RWPE1 (cell line): ENCODE results near the gene ALDH1A1.

ENCODE experiments used
- CTCF ChIA-PET: fragments of 350-600 bp; sonication (Branson Sonifier 250); formaldehyde crosslinking; extraction: SDS; loops from one replicate; lab custom pipeline; 2021; lab: Yijun Ruan, JAX
- POLR2A ChIA-PET: fragments of 400-600 bp; formaldehyde crosslinking; extraction: SDS; loops from one replicate; lab custom pipeline; 2020; ENCODE audit warnings: antibody characterized with exemption; ENCODE audit not compliant: low non-redundant PET; lab: Yijun Ruan, JAX
- DNase-seq: peaks from one replicate; pipeline ENCODE4 v3.0.0; 2012; ENCODE audit warnings: low spot score
- H3K27ac ChIP-seq: fragments of 450-650 bp; 2 replicates; pipeline ENCODE4 v1.5.1; 2017
- TF ChIP-seq, protein P1 (sequence below): fragments of 450-650 bp; conservative IDR thresholded peaks from 2 replicates; pipeline ENCODE4 v1.5.1; 2017; ENCODE audit warnings: low read depth, mild to moderate bottlenecking

Gene ALDH1A1

DNA sequence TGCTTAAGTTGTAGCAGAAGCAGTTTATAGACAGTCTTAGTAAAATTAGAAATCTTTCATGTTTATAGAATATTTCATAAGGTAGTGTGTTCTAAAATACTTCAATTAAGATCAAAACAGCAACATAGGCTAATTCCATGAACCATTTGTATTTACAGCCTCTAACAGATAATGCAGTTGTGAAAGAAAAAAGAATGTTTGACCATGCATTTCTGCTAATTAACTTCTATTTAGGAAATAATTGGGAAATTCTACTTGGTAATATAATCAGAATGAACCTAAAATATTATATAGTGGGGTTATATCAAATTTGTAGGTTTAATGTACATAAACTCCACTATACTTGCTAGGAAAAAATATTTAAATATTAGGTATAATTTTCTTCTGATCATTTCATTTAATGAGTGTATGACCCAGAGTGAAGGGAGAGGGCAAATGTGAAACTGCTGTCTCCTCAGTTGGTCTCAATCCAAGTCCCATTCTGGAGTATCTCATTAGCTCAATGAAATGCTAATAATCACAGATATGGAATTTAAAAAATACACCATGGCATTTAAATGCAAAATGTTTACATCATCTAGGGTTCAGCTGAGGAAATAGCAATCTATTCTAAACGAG is 34.9 kb downstream of the ALDH1A1 start:
- ChIA-PET POLR2A (no interaction called here), CTCF (interaction anchor here (0.6 kb wide), 1 partner anchor 101 kb away, joined by 5 read pairs; no protein-coding TSS in a partner anchor)
- DNase-seq = no peak
- H3K27ac ChIP-seq = no peak overlapping the region
- TF ChIP-seq, protein P1, sequence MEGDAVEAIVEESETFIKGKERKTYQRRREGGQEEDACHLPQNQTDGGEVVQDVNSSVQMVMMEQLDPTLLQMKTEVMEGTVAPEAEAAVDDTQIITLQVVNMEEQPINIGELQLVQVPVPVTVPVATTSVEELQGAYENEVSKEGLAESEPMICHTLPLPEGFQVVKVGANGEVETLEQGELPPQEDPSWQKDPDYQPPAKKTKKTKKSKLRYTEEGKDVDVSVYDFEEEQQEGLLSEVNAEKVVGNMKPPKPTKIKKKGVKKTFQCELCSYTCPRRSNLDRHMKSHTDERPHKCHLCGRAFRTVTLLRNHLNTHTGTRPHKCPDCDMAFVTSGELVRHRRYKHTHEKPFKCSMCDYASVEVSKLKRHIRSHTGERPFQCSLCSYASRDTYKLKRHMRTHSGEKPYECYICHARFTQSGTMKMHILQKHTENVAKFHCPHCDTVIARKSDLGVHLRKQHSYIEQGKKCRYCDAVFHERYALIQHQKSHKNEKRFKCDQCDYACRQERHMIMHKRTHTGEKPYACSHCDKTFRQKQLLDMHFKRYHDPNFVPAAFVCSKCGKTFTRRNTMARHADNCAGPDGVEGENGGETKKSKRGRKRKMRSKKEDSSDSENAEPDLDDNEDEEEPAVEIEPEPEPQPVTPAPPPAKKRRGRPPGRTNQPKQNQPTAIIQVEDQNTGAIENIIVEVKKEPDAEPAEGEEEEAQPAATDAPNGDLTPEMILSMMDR = no peak

DNA sequence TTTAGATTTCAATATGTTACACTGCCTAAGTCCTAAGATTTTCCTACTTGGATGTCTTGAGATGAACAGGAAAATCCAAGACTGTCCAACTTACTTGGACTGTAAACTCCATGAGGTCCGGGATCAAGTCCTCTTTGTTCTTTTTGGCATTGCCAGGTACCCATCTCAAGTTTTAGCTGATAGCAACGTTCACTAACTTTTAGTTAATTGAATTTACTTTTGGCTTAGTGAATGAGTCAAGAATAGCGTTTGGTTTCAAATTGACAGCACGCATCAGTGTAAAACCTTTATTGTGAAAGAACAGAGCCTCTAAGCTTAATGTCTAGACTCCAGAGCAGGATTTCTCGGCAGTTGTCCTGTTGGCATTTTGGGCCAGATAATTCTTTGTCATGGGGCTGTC is 37.2 kb downstream of the ALDH1A1 start:
- no peak for DNase-seq
- POLR2A ChIA-PET = no interaction called here
- TF ChIP-seq, protein P1 = no peak
- no peak overlapping the region for H3K27ac ChIP-seq
- CTCF ChIA-PET = interaction anchor here (1.0 kb wide), 1 partner anchor 10 kb away, joined by 3 read pairs; no protein-coding TSS in a partner anchor

DNA sequence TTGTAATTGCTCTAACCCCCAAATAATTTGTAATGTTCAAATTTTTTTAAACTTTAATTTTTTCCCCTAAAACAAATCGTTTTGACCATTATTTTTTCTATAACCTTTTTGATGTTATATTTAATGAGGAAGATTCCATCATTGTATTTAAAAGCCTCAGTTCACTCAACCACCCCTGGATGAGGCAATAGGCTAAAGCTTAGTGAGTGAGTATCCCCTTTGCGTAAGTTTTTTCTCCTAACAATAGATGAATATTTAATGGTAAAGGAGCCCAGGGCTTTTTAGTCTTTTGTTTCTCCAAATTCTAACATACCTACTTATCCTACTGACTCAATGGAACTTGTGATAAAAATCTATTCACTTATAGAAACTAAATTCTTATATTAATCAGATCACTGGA is 38.1 kb downstream of the ALDH1A1 start:
- ChIA-PET POLR2A (no interaction called here), CTCF (interaction anchor here (0.7 kb wide), 2 partner anchors 99 to 739 kb away, joined by 4 to 5 read pairs; no protein-coding TSS in a partner anchor)
- no peak for DNase-seq
- H3K27ac ChIP-seq = no peak overlapping the region
- TF ChIP-seq, protein P1 = no peak

DNA sequence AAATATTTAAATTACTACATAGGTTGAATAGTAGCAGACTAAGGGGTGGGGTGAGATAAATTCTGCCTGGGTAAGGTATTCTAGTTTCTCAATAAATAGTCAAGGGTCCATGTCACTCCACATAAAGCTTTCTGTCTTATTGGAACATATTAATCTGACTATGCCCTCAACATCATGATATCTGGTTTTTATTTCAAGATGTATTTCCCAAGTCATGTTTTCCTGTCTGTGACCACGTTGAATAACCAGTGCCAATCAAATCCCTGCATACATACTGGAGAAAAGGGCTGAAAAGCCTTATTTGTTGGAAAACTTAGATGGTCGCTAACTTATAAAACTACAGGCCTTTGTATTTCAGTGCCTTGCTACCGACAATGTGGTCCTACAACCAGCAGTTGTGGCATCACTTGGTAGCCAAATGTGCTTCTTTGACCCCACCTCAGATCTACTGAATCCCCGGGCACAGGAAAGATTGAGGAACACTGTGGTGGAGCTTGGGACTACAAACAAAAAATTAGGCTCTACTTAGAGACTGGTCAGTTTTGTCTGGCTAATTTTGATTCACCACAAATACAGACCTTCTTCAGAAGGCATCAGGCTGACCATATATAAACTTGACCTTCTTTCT is 39.4 kb downstream of the ALDH1A1 start:
- POLR2A ChIA-PET = no interaction called here
- no peak for DNase-seq
- TF ChIP-seq, protein P1 = no peak
- no peak overlapping the region for H3K27ac ChIP-seq
- CTCF ChIA-PET = no interaction called here

DNA sequence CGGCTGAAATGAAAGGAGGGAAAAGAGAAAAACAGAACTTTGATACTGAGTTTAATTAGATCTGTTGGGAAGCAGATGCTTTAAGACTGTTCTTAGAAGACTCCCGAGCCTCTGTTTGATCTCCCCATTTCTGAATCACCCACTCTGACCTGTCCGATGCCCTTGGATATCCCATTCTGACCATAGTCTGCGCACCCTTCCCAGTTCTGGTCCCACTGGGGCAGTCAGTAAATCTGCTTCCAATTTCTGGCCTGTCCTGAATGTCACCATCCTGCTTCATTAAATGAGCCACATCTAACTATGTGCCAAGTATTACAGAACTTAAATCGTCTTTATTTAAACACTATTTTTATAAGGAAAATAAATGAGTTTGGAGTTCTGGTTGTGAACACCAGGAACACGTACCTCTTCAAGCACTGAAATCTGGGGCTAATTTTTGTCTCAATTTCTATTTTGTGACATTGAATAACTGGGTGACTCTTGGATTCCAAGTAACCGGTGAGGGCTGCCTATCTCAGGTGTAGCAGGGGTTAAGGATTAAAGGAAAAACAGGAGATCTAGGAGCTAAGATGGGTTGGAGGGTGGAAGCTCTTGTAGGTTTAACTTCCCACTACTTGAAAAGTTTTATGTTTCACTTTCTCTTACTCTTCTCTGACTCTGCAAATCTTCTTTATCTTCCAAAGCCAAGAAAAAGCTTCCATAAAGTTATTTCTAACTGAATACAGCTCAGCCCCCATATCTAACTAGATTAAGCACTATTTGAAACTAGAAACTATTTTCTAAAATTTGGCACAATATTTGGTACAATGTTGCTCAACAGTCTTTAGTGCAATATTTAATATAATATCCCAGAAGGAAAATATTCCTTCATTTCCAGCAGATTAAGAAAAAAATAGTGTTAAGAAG is 40.1 kb downstream of the ALDH1A1 start:
- CTCF ChIA-PET = no interaction called here
- POLR2A ChIA-PET = no interaction called here
- DNase-seq = no peak
- no peak overlapping the region for H3K27ac ChIP-seq
- TF ChIP-seq, protein P1 = no peak

DNA sequence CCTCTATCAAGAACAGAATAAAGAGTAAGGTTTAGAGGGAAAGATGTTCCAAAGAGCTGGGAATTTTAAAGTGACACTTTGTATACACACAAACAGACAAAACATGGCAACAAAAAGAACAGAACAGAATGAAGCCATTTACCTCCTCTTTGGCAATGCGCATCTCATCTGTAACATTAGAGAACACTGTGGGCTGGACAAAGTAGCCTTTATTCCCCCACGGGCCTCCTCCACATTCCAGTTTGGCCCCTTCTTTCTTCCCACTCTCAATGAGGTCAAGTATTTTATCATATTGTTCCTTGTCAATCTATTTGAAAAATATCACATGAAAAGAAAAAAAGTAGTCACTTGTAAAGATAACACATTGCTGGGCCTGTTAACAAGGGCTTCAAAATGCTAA is 41.0 kb downstream of the ALDH1A1 start:
- ChIA-PET CTCF (interaction anchor here (0.6 kb wide), 1 partner anchor 1060 kb away, joined by 3 read pairs; no protein-coding TSS in a partner anchor), POLR2A (no interaction called here)
- TF ChIP-seq, protein P1 = no peak
- H3K27ac ChIP-seq = no peak overlapping the region
- DNase-seq = no peak
